Common myeloid progenitor, CD34-positive (primary cell): ENCODE results near the gene KIF7.

Experiments
- CTCF ChIA-PET: fragments of 350-600 bp; sonication (Branson Sonifier 250); formaldehyde crosslinking; loops from one replicate; lab custom pipeline; 2021; ENCODE audit warnings: antibody characterized with exemption; lab: Charles Lee
- POLR2A ChIA-PET: fragments of 350-600 bp; sonication (Branson Sonifier 250); formaldehyde crosslinking; loops from one replicate; lab custom pipeline; 2021; ENCODE audit warnings: antibody characterized with exemption; lab: Charles Lee
- DNase-seq, 3 donors: peaks; one replicate each; pipeline versions ENCODE4 v3.0.0 to v3.0.0-alpha.2; 2013
- H3K27ac ChIP-seq, 2 experiments: 1 replicate in 1 of 2; 2 replicates in 1 of 2; pipeline ENCODE4 v1.7.0; 2013; ENCODE audit warnings: inconsistent platforms in 2 of 2, low read length in 2 of 2, mild to moderate bottlenecking in 2 of 2, low read depth in 1 of 2, moderate library complexity in 1 of 2; ENCODE audit not compliant: severe bottlenecking in 2 of 2, insufficient read depth in 1 of 2, poor library complexity in 1 of 2
- H3K27me3 ChIP-seq, 5 experiments: replicated peaks in 2 of 5; 1 replicate in 3 of 5; 2 replicates in 2 of 5; pipeline versions ENCODE4 v1.6.1 to v1.7.0; 2013; ENCODE audit warnings: low read length in 4 of 5, mild to moderate bottlenecking in 2 of 5, moderate library complexity in 2 of 5, inconsistent platforms in 1 of 5; ENCODE audit not compliant: insufficient read depth in 5 of 5, control insufficient read depth in 4 of 5
- H3K36me3 ChIP-seq, 4 experiments: 1 replicate in 2 of 4; 2 replicates in 2 of 4; pipeline versions ENCODE4 v1.6.1 to v1.7.0; 2013; ENCODE audit warnings: low read length in 3 of 4, control low read depth in 1 of 4, mild to moderate bottlenecking in 1 of 4; ENCODE audit not compliant: control insufficient read depth in 4 of 4, insufficient read depth in 4 of 4
- H3K4me1 ChIP-seq, 4 experiments: 1 replicate in 3 of 4; 2 replicates in 1 of 4; pipeline versions ENCODE4 v1.6.1 to v1.7.1; 2013; ENCODE audit warnings: low read length in 3 of 4, mild to moderate bottlenecking in 3 of 4, control low read depth in 1 of 4, inconsistent platforms in 1 of 4, moderate library complexity in 1 of 4; ENCODE audit not compliant: control insufficient read depth in 4 of 4, insufficient read depth in 4 of 4; ENCODE audit errors: control extremely low read depth in 1 of 4
- H3K4me3 ChIP-seq, 7 experiments: 1 replicate in 4 of 7; 2 replicates in 3 of 7; pipeline versions ENCODE4 v1.5.1 to v1.7.0; 2013; ENCODE audit warnings: mild to moderate bottlenecking in 7 of 7, low read length in 6 of 7, moderate library complexity in 6 of 7, inconsistent platforms in 2 of 7, low read depth in 2 of 7, control low read depth in 1 of 7; ENCODE audit not compliant: insufficient read depth in 4 of 7, control insufficient read depth in 1 of 7; ENCODE audit errors: extremely low read depth in 1 of 7
- H3K9me3 ChIP-seq, 5 experiments: 1 replicate in 4 of 5; 2 replicates in 1 of 5; pipeline versions ENCODE4 v1.6.1 to v1.7.1; 2013; ENCODE audit warnings: low read length in 4 of 5, mild to moderate bottlenecking in 2 of 5, inconsistent platforms in 1 of 5, low read depth in 1 of 5, moderate library complexity in 1 of 5; ENCODE audit not compliant: control insufficient read depth in 4 of 5, insufficient read depth in 2 of 5; ENCODE audit errors: control extremely low read depth in 1 of 5
- WGBS: methylation state at CpG from one replicate; pipeline ENCODE4 v1.1.5; 2013; ENCODE audit not compliant: insufficient coverage; 5-methylcytosine and 5-hydroxymethylcytosine counted together

Gene KIF7

GRCh38 chr15:89630260-89630659 lies 25.0 kb downstream of the KIF7 start:
- no peak for DNase-seq
- peaks cover 0 to 12% (median 2%) of the 10 kb centered on the region in 5 experiments for H3K9me3 ChIP-seq
- no peak overlapping the region for H3K4me3 ChIP-seq
- ChIA-PET CTCF (interaction anchor here (0.5 kb wide), 1 partner anchor 31 kb away, joined by 3 read pairs; no protein-coding TSS in a partner anchor), POLR2A (no interaction called here)
- WGBS: 96% methylated on average over 12 of the region's 14 CpGs
- peaks cover 27 to 84% (median 68%) of the 10 kb centered on the region in 4 experiments for H3K36me3 ChIP-seq
- H3K27ac ChIP-seq: no peak overlapping the region
- no peaks in the 10 kb centered on the region for H3K27me3 ChIP-seq
- no peaks in the 10 kb centered on the region for H3K4me1 ChIP-seq

GRCh38 chr15:89629829-89630228 lies 25.4 kb downstream of the KIF7 start:
- no peak overlapping the region for H3K4me3 ChIP-seq
- no peak overlapping the region for H3K27ac ChIP-seq
- POLR2A ChIA-PET: no interaction called here
- WGBS: 100% methylated on average over 4 of the region's 5 CpGs
- H3K27me3 ChIP-seq: no peaks in the 10 kb centered on the region
- CTCF ChIA-PET: no interaction called here
- no peaks in the 10 kb centered on the region for H3K4me1 ChIP-seq
- H3K36me3 ChIP-seq: peaks cover 27 to 88% (median 71%) of the 10 kb centered on the region in 4 experiments
- no peak for DNase-seq
- H3K9me3 ChIP-seq: peaks cover 0 to 12% (median 2%) of the 10 kb centered on the region in 5 experiments

GRCh38 chr15:89628806-89629715 lies 26.2 kb downstream of the KIF7 start:
- Histone ChIP-seq H3K9me3 (peaks cover 0 to 12% (median 0%) of the 10 kb centered on the region in 5 experiments), H3K27me3 (no peaks in the 10 kb centered on the region), H3K36me3 (peaks cover 27 to 96% (median 75%) of the 10 kb centered on the region in 4 experiments), H3K4me1 (no peaks in the 10 kb centered on the region), H3K27ac (no peak overlapping the region), H3K4me3 (no peak overlapping the region)
- ChIA-PET POLR2A (no interaction called here), CTCF (no interaction called here)
- DNase-seq: no peak
- 97% methylated on average over 17 of the region's 30 CpGs for WGBS

- H3K4me1 ChIP-seq: no peaks in the 10 kb centered on the region
- DNase-seq: no peak
- peaks cover 26 to 98% (median 75%) of the 10 kb centered on the region in 4 experiments for H3K36me3 ChIP-seq
- no peak overlapping the region for H3K4me3 ChIP-seq
- WGBS: 88% methylated on average over 15 of the region's 21 CpGs
- POLR2A ChIA-PET: no interaction called here
- CTCF ChIA-PET: no interaction called here
- H3K9me3 ChIP-seq: peaks cover 0 to 7% (median 0%) of the 10 kb centered on the region in 5 experiments
- H3K27me3 ChIP-seq: no peaks in the 10 kb centered on the region
- H3K27ac ChIP-seq: no peak overlapping the region
Measured at GRCh38 chr15:89628301-89628700, 27.0 kb downstream of the KIF7 start.

GRCh38 chr15:89627256-89627970 lies 27.9 kb downstream of the KIF7 start:
- DNase-seq: no peak
- peak overlapping the region in 1 of 7 experiments; percentile 17 for H3K4me3 ChIP-seq
- no peaks in the 10 kb centered on the region for H3K4me1 ChIP-seq
- peaks cover 0 to under 1% (median 0%) of the 10 kb centered on the region in 5 experiments for H3K9me3 ChIP-seq
- ChIA-PET CTCF (no interaction called here), POLR2A (no interaction called here)
- H3K36me3 ChIP-seq: peaks cover 25 to 98% (median 77%) of the 10 kb centered on the region in 4 experiments
- no peaks in the 10 kb centered on the region for H3K27me3 ChIP-seq
- 100% methylated on average over 5 of the region's 8 CpGs for WGBS
- H3K27ac ChIP-seq: no peak overlapping the region

GRCh38 chr15:89625716-89626115 lies 29.6 kb downstream of the KIF7 start:
- no peak for DNase-seq
- CTCF ChIA-PET: no interaction called here
- POLR2A ChIA-PET: no interaction called here
- H3K4me3 ChIP-seq: no peak overlapping the region
- WGBS: 99% methylated on average over 9 of the region's 9 CpGs
- no peaks in the 10 kb centered on the region for H3K27me3 ChIP-seq
- H3K4me1 ChIP-seq: no peaks in the 10 kb centered on the region
- H3K36me3 ChIP-seq: peaks cover 18 to 94% (median 69%) of the 10 kb centered on the region in 4 experiments
- no peaks in the 10 kb centered on the region for H3K9me3 ChIP-seq
- no peak overlapping the region for H3K27ac ChIP-seq
